ENCODE results near the gene EIF1. TPM values are rescaled to one million over a fixed set of nuclear protein-coding genes. Genes with fewer than 3 reads are reported as not detected.

The EIF1 gene
- total and polyA plus RNA-seq, 10 donors: 313 to 897 (median 613) TPM

GRCh38 chr17:41642252-41643156 is 46.2 kb upstream of the EIF1 start:
- whole genome bisulfite sequencing, 5 donors: 79 to 94% (median 88%) methylated on average over 13 of the region's 13 CpGs
- H3K27me3 ChIP-seq (replicated peaks in 1 of 7): no peaks in the 10 kb centered on the region
- intact Hi-C loops (cut with DNase I; ENCODE audit: low total_unique reads): no loop called here

GRCh38 chr17:41647038-41647813 is 41.5 kb upstream of the EIF1 start:
- Histone ChIP-seq H3K36me3 (no peaks in the 10 kb centered on the region), H3K4me3 (no peak overlapping the region), H3K9me3 (no peaks in the 10 kb centered on the region), H3K4me1 (peaks cover 10 to 37% (median 15%) of the 10 kb centered on the region in 6 donors), H3K27me3 (replicated peaks in 1 of 7) (no peaks in the 10 kb centered on the region), H3K27ac (no peak overlapping the region)
- TF ChIP-seq POLR2AphosphoS5 (IDR thresholded peaks at IDR 0.05) (no peak), CTCF (IDR thresholded peaks at IDR 0.05 in 8 of 11, conservative IDR thresholded peaks at IDR 0.05 in 3 of 11) (no peak), POLR2A (IDR thresholded peaks at IDR 0.05) (no peak)
- no peak for DNase-seq
- 67 to 79% (median 76%) methylated on average over 15 of the region's 15 CpGs for WGBS, 5 donors
- intact Hi-C loops (cut with DNase I; ENCODE audit: low total_unique reads): loop anchor here (5.0 kb wide), 2 partner anchors 100 to 845 kb away; no protein-coding TSS in a partner anchor

More at GRCh38 chr17:41642252-41643156, 46.2 kb upstream of the EIF1 start:
- DNase-seq: no peak
- no peak overlapping the region for H3K4me3 ChIP-seq
- H3K9me3 ChIP-seq: no peaks in the 10 kb centered on the region
- H3K4me1 ChIP-seq: peaks cover 0 to 17% (median under 1%) of the 10 kb centered on the region in 6 donors
- TF ChIP-seq POLR2A (IDR thresholded peaks at IDR 0.05) (no peak), CTCF (IDR thresholded peaks at IDR 0.05 in 8 of 11, conservative IDR thresholded peaks at IDR 0.05 in 3 of 11) (no peak), POLR2AphosphoS5 (IDR thresholded peaks at IDR 0.05) (no peak)
- H3K27ac ChIP-seq: no peak overlapping the region
- no peaks in the 10 kb centered on the region for H3K36me3 ChIP-seq

GRCh38 chr17:41647940-41648410 is 40.7 kb upstream of the EIF1 start:
- H3K4me1 ChIP-seq: peaks cover 10 to 37% (median 15%) of the 10 kb centered on the region in 6 donors
- TF ChIP-seq POLR2AphosphoS5 (IDR thresholded peaks at IDR 0.05) (peak in 2 of 3 donors; percentile 29 to 31), POLR2A (IDR thresholded peaks at IDR 0.05) (no peak), CTCF (IDR thresholded peaks at IDR 0.05 in 8 of 11, conservative IDR thresholded peaks at IDR 0.05 in 3 of 11) (peak; percentile 89 to 99 (median 95))
- 0 to 4% (median 2%) methylated on average over 7 to 22 of the region's 22 CpGs for whole genome bisulfite sequencing, 5 donors
- H3K36me3 ChIP-seq: no peaks in the 10 kb centered on the region
- intact Hi-C loops (cut with DNase I; ENCODE audit: low total_unique reads): loop anchor here (2.0 to 5.0 kb wide), 3 partner anchors 101 to 846 kb away; no protein-coding TSS in a partner anchor
- peak overlapping the region in 6 of 8 donors; percentile 10 to 68 (median 38) for H3K4me3 ChIP-seq
- DNase-seq: peak; percentile 97
- no peaks in the 10 kb centered on the region for H3K27me3 ChIP-seq (replicated peaks in 1 of 7)
- H3K27ac ChIP-seq: peak overlapping the region in 4 of 8 donors; percentile 46 to 67 (median 49)
- no peaks in the 10 kb centered on the region for H3K9me3 ChIP-seq
